Measurements from ENCODE around the gene STARD10. TPM values are rescaled to one million over a fixed set of nuclear protein-coding genes. Genes with fewer than 3 reads are reported as not detected.
"Not testable (repeated sequence)": the region's sequence is repeated elsewhere in the genome, so short reads cannot be mapped to it uniquely, and the experiment has no call there.

Gene STARD10, protein sequence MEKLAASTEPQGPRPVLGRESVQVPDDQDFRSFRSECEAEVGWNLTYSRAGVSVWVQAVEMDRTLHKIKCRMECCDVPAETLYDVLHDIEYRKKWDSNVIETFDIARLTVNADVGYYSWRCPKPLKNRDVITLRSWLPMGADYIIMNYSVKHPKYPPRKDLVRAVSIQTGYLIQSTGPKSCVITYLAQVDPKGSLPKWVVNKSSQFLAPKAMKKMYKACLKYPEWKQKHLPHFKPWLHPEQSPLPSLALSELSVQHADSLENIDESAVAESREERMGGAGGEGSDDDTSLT
- polyA plus RNA-seq (ENCODE audit: insufficient read length): 62.3 TPM

DNA sequence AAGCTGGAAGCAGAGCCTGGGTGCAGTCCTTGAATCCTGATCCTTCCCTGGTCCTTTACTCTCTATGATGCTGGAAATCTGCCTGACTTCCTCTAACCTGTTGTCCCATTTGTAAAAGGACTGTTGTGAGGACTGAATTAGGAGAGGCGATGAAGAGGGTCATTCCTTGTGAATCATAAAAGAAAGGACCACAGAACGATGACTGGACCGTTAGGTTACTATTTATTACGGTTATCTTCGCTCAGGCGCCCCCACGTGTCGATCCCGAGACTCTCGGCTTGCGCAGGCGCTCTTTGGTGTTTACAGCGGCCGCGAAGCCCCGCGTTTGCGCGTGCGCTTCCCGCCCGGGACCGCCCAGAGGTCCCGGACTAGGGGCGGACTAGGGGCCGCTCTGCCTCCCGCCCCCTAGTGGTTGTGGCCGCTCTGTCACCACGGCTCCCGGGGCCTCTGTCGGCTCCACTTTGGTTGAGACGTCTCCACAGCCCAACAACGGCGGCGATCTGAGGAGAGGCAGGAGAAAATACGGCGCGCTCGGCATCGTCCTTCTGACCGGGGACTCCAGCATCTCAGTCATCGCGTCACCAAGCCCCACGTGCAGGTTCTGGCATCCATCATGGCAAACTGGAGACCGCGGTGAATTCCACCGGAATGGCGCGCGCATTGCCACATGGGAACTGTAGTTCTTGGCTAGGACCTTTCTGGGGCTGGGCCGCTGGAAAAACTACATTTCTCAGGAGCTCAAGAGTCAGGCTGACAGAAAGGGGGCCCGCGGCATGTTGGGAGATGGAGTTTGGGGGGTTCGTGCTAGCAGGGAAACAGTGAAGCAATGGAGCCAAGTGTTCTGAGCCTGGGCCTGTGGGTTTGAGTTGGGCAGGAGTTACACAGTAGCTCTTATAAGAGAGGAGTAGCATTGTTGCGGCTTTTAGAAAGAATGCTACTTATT, at the start of gene STARD10:
STARD10 (minus strand) TSS at position 623 of the 943 bp plus-strand sequence. CDS start 12,866 bp downstream, outside the sequence.
- DNase-seq: peak; percentile 98

DNA sequence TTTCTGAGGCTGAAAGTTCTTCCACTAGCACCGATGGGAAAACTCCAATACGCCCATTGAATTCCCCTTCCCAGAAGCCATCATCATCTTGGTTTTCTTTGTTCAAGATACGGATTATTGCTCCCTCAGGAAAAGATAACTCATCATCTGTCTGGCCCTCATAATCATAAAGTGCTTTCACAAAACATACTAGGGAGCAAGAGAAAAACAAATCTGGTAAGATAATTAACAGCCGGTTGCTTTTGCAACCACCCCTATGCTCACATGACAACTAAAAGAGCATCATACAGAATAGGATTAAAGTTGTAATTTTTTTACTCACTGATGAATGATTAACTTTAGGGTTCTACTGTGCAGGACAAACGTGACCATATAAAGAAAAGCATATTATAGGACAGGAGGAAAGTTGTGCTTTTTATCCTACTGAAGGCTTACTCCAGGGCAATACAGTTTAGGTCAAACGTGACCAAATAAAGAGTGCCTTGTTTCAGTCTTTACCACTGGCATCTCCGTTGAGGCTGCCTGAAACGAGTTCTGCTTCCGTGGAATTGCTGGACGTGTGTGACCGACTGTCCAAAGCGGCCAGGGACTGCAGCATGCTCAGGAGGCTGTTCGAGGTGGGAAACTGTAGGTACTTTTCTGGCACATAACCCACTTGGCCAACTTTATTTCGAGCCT, 48.9 kb upstream of the STARD10 start:
- DNase-seq: no peak

DNA sequence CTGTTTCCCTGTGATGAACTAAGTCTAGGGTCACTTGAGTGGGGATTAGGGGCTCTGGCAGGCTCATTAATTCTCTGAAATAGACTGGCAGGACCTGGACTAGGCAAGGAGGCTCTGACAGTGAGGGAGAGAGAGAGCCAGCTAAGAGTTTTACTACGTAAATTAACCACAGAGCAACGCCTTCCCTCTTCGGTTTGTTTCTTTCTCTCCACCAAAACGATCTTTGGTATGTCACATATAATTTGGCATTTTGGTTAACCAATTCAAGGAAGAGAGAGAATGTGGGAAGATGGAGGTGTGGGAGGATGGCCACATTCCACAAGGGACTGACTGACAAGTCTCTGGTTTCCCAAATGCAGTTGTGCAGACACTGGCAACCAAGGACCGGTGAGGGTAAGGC, 48.3 kb upstream of the STARD10 start:
- no peak for DNase-seq

DNA sequence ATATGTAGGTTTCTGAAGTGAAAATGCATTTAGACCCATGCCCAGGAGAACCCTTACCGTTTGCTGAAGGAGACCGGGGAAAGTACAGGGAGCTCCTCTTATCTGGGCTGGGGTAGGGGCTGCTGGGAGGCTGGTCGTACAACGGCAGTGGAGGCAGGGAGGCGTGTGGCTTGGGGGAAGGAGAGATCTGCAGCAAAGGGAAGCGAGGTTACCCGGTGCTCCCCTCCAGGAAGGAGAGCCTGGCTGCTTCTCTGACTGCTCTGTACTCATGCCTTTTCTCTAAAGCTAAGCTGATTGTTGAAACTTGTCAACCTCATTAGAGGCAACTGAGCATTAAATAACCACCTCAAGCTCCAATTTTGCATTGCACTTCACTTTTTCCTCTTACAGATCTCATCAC, 47.5 kb upstream of the STARD10 start:
- no peak for DNase-seq

DNA sequence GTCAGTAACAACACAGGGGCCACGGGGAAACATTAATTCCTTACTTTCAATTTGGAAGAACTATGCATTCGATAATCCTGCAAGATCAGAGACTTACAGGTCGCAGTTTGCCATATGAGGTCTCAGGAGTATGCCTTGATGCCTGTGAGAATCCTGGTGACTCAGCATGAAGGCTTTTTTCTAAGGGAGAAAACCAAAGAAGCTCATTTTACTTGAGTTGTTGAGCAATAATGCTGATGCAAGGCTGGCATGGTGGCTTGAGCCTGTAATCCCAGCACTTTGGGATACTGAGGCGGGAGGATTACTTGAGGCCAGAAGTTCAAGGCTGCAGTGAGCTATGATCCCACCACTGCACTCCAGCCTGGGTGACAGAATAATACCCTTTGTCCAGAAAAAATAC, 46.9 kb upstream of the STARD10 start:
- DNase-seq: no peak

GRCh38 chr11:72838691-72839305, 45.0 kb upstream of the STARD10 start:
- no peak for DNase-seq

DNA sequence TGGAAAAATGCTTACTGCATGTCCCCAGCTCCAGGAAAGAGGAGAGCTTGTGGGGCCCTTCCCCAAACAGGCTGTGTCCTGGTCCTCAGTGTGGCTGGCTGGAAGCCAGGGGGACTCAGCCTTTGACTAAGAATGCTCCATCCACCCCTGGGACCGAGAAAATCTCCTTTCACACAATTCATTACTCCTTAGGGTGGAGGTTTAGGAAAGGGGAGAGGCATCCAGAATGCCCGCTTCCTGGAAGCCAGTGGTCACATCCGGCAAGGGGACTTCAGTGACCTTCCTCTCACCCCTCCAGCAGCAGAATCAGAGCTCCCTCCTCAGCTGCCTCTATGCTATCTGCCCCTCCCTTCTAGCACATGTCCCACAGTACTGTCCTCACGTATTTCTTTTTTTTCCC, 42.3 kb upstream of the STARD10 start:
- no peak for DNase-seq

- no peak for DNase-seq
Measured at GRCh38 chr11:72834905-72835304, 41.1 kb upstream of the STARD10 start.

DNA sequence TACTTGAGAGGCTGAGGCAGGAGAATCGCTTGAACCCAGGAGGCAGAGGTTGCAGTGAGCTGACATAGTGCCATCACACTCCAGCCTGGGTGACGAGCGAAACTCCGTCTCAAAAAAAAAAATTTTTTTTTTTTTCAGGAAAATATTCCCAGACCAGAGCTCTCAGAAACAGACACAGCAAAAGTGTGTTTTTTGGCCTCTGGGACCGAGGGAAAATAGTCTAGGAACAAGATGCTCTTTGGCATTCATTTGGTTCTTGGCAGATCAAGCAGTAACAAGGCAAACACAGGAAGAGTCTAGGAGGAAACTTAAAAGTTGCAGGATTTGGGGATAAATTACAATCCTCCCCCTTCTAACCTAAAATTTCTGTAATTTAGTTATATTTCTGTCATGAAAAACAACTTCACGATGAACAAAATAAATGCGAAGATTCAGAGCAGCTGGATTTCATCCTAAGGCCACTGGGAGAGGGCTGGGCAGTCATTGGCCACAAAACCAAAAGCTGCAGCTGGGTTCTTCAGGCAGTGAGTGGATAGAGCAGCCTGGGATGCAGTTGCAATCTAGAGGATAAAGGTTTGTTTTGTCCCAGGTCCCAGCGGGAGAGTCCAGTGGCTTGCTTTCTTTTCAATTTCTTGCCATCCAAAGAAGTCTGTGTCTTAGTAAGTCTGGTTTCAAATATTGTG, 40.1 kb upstream of the STARD10 start:
- peak; percentile 83 for DNase-seq

DNA sequence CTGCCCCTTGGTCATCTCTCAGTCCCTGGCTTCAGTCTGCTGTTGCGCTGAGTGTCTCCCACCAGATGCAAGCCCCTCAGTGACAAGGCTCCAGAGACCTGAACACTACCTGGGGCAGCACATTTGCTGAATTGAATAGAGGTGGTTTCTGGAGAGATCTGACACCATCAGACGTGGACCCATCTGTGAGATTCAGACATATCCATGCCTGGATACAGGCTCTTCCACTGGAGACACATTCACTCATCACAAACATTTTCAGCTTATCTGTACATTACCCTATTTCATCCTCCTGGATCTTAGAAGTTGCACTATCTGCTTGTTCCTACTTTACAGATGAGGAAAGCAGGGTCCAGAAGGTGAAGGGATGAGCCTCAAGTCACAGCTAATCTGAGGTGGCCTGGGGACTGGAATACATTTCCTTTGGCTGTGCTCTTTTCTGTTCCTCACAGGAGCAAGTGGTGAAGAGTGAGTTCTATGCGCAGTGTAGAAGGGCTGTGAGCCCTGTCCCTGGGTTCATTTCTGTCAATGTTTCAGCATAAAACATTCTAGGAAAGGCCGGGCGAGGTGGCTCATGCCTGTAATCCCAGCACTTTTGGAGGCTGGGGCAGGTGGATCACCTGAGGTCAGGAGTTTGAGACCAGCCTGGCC, 39.4 kb upstream of the STARD10 start:
- no peak for DNase-seq

GRCh38 chr11:72832301-72833082, 38.6 kb upstream of the STARD10 start:
- no peak for DNase-seq

DNA sequence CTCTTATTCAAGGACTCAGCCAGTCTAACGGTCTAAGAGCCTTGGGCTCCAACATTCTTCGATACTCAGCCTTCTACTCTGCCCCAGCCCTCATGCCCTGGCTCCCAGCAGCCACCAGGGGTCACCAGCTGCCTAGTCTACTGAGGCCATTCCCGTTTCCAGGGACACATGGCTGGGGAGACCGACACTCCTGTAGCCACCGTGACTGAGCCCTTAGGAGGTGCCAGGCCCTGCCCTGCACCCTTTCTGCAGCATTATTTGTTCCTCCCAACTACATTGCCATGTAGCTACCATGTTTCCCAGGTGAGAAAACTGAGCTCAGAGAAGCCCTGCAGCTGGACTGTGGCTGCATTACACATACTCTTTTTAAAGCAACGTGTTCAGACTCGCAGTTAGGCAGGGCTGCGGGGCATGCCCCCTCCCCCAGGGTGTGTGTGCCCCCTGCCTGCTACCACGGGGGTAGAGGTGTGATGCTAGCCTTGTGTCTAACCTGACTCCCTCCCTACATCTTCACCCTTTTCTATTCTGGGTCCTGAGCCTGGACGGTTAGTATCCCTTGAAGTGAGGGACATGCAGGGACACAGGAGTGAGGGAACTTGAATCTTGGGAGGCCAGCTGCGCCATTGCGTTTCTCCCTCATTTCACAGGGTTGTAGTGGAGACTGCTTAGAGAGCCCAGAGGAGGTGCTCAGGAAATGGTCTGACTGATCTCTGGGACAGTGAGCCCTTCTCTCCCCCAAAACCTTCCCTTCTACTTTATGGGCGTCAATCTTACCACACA, 37.9 kb upstream of the STARD10 start:
- peak; percentile 81 for DNase-seq

GRCh38 chr11:72829884-72830533, 36.2 kb upstream of the STARD10 start:
- no peak for DNase-seq

GRCh38 chr11:72829178-72829577, 35.3 kb upstream of the STARD10 start:
- DNase-seq: no peak

DNA sequence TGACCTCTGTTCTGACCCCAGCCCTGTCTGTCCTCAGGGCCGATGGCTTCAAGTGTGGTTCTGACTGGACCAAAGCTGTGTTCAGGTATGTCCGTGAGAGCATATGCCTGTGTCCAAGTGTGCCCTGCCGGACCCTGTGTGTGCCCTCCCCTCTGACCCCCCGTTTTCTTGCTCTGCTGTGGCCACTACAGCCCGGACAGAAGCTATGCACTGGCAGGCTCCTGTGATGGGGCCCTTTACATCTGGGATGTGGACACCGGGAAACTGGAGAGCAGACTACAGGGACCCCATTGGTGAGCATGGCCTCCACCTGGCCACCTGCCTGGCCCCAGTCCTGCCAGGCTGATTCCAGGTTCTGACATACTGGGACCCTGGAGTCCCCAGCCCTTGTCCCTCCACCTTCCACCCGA, 34.9 kb upstream of the STARD10 start:
- no peak for DNase-seq

DNA sequence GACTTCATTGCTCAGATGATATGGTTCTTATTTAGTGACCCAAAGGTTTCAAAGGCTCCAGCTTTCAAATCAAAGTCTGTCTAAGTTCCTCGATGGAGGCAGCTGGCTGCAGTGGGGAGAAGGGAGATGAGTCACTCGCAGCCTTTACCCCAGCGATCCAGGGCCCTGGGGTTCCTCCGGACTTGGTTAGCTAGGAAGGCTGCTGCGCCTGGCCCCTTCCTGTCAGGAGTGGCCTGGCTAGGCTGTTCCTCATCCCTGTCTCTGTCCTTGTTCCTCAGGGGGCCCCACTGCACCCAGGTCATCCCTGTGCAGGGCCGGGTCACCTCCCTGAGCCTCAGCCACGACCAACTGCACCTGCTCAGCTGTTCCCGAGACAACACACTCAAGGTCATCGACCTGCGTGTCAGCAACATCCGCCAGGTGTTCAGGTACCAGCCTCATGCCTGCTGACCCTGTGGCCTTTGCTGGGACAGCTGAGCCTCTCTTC, 34.3 kb upstream of the STARD10 start:
- no peak for DNase-seq

- not testable (repeated sequence) for DNase-seq
Measured at GRCh38 chr11:72827656-72828055, 33.8 kb upstream of the STARD10 start.

DNA sequence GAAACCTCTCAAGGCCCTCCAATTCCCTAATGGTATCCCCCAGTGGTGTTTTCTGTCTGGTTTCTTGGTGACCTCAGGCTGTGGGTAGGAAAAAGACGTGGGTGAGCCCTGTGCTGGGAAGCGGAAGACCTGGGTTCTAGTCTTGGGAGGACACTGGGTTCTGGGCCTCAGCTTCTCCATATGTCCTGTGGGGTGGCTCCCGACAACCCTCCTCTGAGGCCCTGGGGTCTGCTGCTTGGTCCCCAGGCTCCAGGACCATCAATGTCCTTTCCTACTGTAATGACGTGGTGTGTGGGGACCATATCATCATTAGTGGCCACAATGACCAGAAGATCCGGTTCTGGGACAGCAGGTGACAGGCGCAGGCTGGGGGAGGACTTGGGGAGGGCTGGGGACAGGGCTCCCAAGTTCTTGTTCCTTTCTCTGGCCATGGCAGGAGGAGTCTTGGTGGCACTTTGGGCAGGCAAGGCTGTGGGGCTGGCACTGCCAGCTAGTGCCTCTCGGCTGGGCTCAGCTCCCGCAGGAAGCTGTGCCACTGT, 33.2 kb upstream of the STARD10 start:
- no peak for DNase-seq

Data from hindlimb muscle (tissue), 1 donor.